ENCODE results near the gene CRCP. TPM values are rescaled to one million over a fixed set of nuclear protein-coding genes. Genes with fewer than 3 reads are reported as not detected.
A peak's percentile ranks its signal among the peaks of the same experiment; 100 is the strongest.

Gene CRCP
- total RNA-seq, 6 donors from 2014 or later, result 31.1 to 91.1 (median 37.3) TPM

- Histone ChIP-seq H3K27ac (peak within 1 kb of the TSS; percentile 59 to 86 (median 77)), H3K9me3 (no peaks in the 10 kb centered on the region)
- 1% methylated on average over 20 to 23 of the region's 67 CpGs for WGBS, 2 donors
These were observed 38.8 kb upstream of the CRCP start, which contains the start of gene ASL for GRCh38 chr7:66075590-66076461. Gene ASL, plus strand, starts transcription at chr7:66075819. Its CDS starts 263 bp downstream, at chr7:66076082.

GRCh38 chr7:66076462-66077329 lies 38.0 kb upstream of the CRCP start:
- DNase-seq (no peak), ATAC-seq (ENCODE audit: low FRiP score in 2 of 2) (no peak)
- Histone ChIP-seq H3K27me3 (no peaks in the 10 kb centered on the region), H3K27ac (peak overlapping the region in 2 of 4 donors; percentile 85 to 86), H3K4me1 (peaks cover 9 to 25% (median 15%) of the 10 kb centered on the region in 4 donors), H3K36me3 (peaks cover 0 to 13% (median 8%) of the 10 kb centered on the region in 4 donors), H3K4me3 (peak overlapping the region; percentile 62 to 98 (median 86)), H3K9me3 (no peaks in the 10 kb centered on the region)
- TF ChIP-seq, protein P1, sequence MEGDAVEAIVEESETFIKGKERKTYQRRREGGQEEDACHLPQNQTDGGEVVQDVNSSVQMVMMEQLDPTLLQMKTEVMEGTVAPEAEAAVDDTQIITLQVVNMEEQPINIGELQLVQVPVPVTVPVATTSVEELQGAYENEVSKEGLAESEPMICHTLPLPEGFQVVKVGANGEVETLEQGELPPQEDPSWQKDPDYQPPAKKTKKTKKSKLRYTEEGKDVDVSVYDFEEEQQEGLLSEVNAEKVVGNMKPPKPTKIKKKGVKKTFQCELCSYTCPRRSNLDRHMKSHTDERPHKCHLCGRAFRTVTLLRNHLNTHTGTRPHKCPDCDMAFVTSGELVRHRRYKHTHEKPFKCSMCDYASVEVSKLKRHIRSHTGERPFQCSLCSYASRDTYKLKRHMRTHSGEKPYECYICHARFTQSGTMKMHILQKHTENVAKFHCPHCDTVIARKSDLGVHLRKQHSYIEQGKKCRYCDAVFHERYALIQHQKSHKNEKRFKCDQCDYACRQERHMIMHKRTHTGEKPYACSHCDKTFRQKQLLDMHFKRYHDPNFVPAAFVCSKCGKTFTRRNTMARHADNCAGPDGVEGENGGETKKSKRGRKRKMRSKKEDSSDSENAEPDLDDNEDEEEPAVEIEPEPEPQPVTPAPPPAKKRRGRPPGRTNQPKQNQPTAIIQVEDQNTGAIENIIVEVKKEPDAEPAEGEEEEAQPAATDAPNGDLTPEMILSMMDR (IDR thresholded peaks at IDR 0.05), result no peak
- TF ChIP-seq POLR2AphosphoS5 (IDR thresholded peaks at IDR 0.05), result no peak
- no peak for TF ChIP-seq POLR2A (IDR thresholded peaks at IDR 0.05)
- TF ChIP-seq EP300 (IDR thresholded peaks at IDR 0.05), result no peak
- WGBS, 2 donors, result 64 to 85% methylated on average over 8 to 11 of the region's 11 CpGs

More at GRCh38 chr7:66075590-66076461, 38.8 kb upstream of the CRCP start, which contains the start of gene ASL:
- Histone ChIP-seq H3K36me3 (peaks cover 0 to 12% (median 7%) of the 10 kb centered on the region in 4 donors), H3K27me3 (no peaks in the 10 kb centered on the region), H3K4me1 (peaks cover 9 to 25% (median 15%) of the 10 kb centered on the region in 4 donors), H3K4me3 (peak within 1 kb of the TSS; percentile 62 to 98 (median 86))
- ATAC-seq (ENCODE audit: low FRiP score in 2 of 2) (peak; percentile 99 to 100), DNase-seq (peak; percentile 96 to 98)
- TF ChIP-seq POLR2A (IDR thresholded peaks at IDR 0.05), result peak in 3 of 4 donors; percentile 74 to 94 (median 85)
- TF ChIP-seq, protein P1 (IDR thresholded peaks at IDR 0.05), result no peak
- peak in 1 of 4 donors; percentile 83 for TF ChIP-seq EP300 (IDR thresholded peaks at IDR 0.05)
- peak; percentile 89 to 99 for TF ChIP-seq POLR2AphosphoS5 (IDR thresholded peaks at IDR 0.05)

GRCh38 chr7:66078067-66078466 lies 36.6 kb upstream of the CRCP start:
- Histone ChIP-seq H3K27me3 (no peaks in the 10 kb centered on the region), H3K9me3 (no peaks in the 10 kb centered on the region), H3K27ac (no peak overlapping the region), H3K36me3 (peaks cover 0 to 27% (median 20%) of the 10 kb centered on the region in 4 donors), H3K4me3 (peak overlapping the region in 1 of 4 donors; percentile 98), H3K4me1 (peaks cover 9 to 25% (median 15%) of the 10 kb centered on the region in 4 donors)
- TF ChIP-seq POLR2A (IDR thresholded peaks at IDR 0.05) (no peak), POLR2AphosphoS5 (IDR thresholded peaks at IDR 0.05) (no peak), EP300 (IDR thresholded peaks at IDR 0.05) (no peak)
- TF ChIP-seq, protein P1 (IDR thresholded peaks at IDR 0.05), result no peak
- ATAC-seq (ENCODE audit: low FRiP score in 2 of 2) (no peak), DNase-seq (peak in 1 of 2 donors; percentile 45)
- WGBS, 2 donors, result 100% methylated on average over 2 to 4 of the region's 5 CpGs

DNA sequence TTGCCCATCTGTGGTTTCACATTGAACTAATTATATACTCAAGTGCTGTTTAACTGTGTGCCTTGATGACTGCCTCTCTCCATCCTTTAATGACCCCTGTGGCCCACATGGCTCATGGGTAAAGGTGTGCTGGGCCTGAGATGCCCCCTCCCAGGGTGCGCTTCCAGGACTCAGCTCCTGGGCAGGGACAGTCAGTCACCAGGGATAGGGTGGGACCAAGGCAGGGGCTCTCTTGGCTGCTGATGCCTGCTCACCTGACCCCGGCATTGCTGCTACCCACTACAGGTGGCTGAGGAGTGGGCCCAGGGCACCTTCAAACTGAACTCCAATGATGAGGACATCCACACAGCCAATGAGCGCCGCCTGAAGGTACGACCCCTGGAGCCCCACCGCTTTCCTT lies 32.6 kb upstream of the CRCP start:
- DNase-seq (no peak), ATAC-seq (ENCODE audit: low FRiP score in 2 of 2) (no peak)
- H3K9me3 ChIP-seq, result no peaks in the 10 kb centered on the region
- no peak overlapping the region for H3K27ac ChIP-seq
- H3K27me3 ChIP-seq, result no peaks in the 10 kb centered on the region
- TF ChIP-seq POLR2A (IDR thresholded peaks at IDR 0.05) (no peak), POLR2AphosphoS5 (IDR thresholded peaks at IDR 0.05) (no peak), EP300 (IDR thresholded peaks at IDR 0.05) (no peak)
- TF ChIP-seq, protein P1 (IDR thresholded peaks at IDR 0.05), result no peak
- H3K4me3 ChIP-seq, result no peak overlapping the region
- H3K4me1 ChIP-seq, result peaks cover 1 to 23% (median 14%) of the 10 kb centered on the region in 4 donors
- WGBS, 2 donors, result 88 to 97% methylated on average over 4 to 6 of the region's 6 CpGs
- H3K36me3 ChIP-seq, result peaks cover 0 to 55% (median 39%) of the 10 kb centered on the region in 4 donors

All from upper lobe of left lung (tissue), 6 donors.